Spleen (tissue), 11 donors: ENCODE results near the gene ELP2. TPM values are rescaled to one million over a fixed set of nuclear protein-coding genes. Genes with fewer than 3 reads are reported as not detected.

Experiments
- DNase-seq: peaks from one replicate; pipeline ENCODE4 v3.0.0-alpha.2; 2020
- H3K27ac ChIP-seq, 8 donors: fragments of 200-600 bp; sonication (generic) in 7 of 8; 1 replicate in 4 of 8; 2 replicates in 4 of 8; pipeline versions ENCODE4 v1.5.0 to v1.8.0; 2016 to 2021; ENCODE audit warnings: inconsistent platforms in 4 of 8, mild to moderate bottlenecking in 4 of 8, moderate library complexity in 1 of 8
- H3K27me3 ChIP-seq, 7 donors: fragments of 200-600 bp; sonication (generic) in 6 of 7; replicated peaks in 1 of 7; 1 replicate in 4 of 7; 2 replicates in 3 of 7; pipeline versions ENCODE4 v1.5.0 to v1.8.0; 2016 to 2021; ENCODE audit warnings: inconsistent platforms in 3 of 7, mild to moderate bottlenecking in 1 of 7
- H3K36me3 ChIP-seq, 6 donors: fragments of 200-600 bp; sonication (generic) in 5 of 6; 1 replicate in 4 of 6; 2 replicates in 2 of 6; pipeline versions ENCODE4 v1.5.0 to v1.8.0; 2016 to 2021; ENCODE audit warnings: inconsistent platforms in 2 of 6
- H3K4me1 ChIP-seq, 6 donors: fragments of 200-600 bp; sonication (generic) in 5 of 6; 1 replicate in 3 of 6; 2 replicates in 3 of 6; pipeline versions ENCODE4 v1.5.0 to v1.8.0; 2016 to 2021; ENCODE audit warnings: inconsistent platforms in 3 of 6
- H3K4me3 ChIP-seq, 8 donors: fragments of 200-600 bp; sonication (generic) in 7 of 8; 1 replicate in 4 of 8; 2 replicates in 4 of 8; pipeline versions ENCODE4 v1.5.0 to v1.8.0; 2016 to 2021; ENCODE audit warnings: inconsistent platforms in 4 of 8, mild to moderate bottlenecking in 4 of 8, moderate library complexity in 2 of 8
- H3K9me3 ChIP-seq, 8 donors: fragments of 200-600 bp; sonication (generic) in 7 of 8; 1 replicate in 4 of 8; 2 replicates in 4 of 8; pipeline versions ENCODE4 v1.5.0 to v1.8.0; 2016 to 2021; ENCODE audit warnings: inconsistent platforms in 4 of 8
- POLR2A ChIP-seq, 3 donors: fragments of 450-650 bp; IDR thresholded peaks; one replicate each; pipeline ENCODE4 v1.5.1; 2017; ENCODE audit warnings: antibody characterized with exemption in 3 of 3, mild to moderate bottlenecking in 1 of 3
- POLR2AphosphoS5 ChIP-seq, 3 donors: sonication (generic); formaldehyde crosslinking; IDR thresholded peaks; one replicate each; pipeline ENCODE4 v1.5.1; 2017; ENCODE audit warnings: antibody characterized with exemption in 3 of 3
- WGBS, 5 donors: extraction: QIAGEN DNeasy Blood & Tissue Kit in 3 of 5; methylation state at CpG; one replicate each; pipeline versions ENCODE4 v1.1.5 to v1.1.7; 2013 to 2018; 5-methylcytosine and 5-hydroxymethylcytosine counted together
- intact Hi-C: fragments of 100-400 bp; cut with DNase I; formaldehyde crosslinking; loops from one replicate; pipeline ENCODE4 v1.15.0; 2023; ENCODE audit warnings: low total_unique reads
- polyA plus RNA-seq, 3 donors: library from polyadenylated mRNA; stranded (reverse); fragments of 200-250 nt; gene quantifications; one replicate each; pipeline ENCODE4 v1.2.1, GENCODE V29; 2013
- total RNA-seq, 7 donors: library from RNA; depleted of rRNA in 3 of 7; stranded (reverse); fragments of >200 nt in 3 of 7; fragmentation: NEBNext Ultra II Directional in 4 of 7; extraction: Animal tissue kit (Norgen Biotek cat#: 25700) in 4 of 7; gene quantifications; one replicate each; pipeline versions ENCODE4 v1.1.0 to v1.2.1, GENCODE V29; 2016 to 2021
- TF ChIP-seq, protein P1 (sequence below), 11 experiments: fragments of 200-600 bp in 7 of 11; fragments of 450-650 bp in 4 of 11; sonication (generic) in 4 of 11; IDR thresholded peaks in 8 of 11; conservative IDR thresholded peaks in 3 of 11; 1 replicate in 7 of 11; 2 replicates in 4 of 11; pipeline versions ENCODE4 v1.4.0 to v1.8.0; 2016 to 2021; ENCODE audit warnings: antibody characterized with exemption in 11 of 11, inconsistent platforms in 4 of 11, mild to moderate bottlenecking in 1 of 11
- donor health status: healthy with polysubstance abuse.
- donor health status: DM: no; HTN: no; CAD: no; lungs with moderate emphysema.
- donor health status: DM: no; HTN: no; CAD: no.
- donor health status: Bipolar disorder and iron deficiency.
- donor health status: healthy.
- donor health status: DM: no; HTN: no; CAD: no.
- donor health status: DM: yes; HTN: yes; CAD: no.

ELP2 gene
- total and polyA plus RNA-seq, 10 donors: 45.7 to 99.7 (median 72.6) TPM

DNA sequence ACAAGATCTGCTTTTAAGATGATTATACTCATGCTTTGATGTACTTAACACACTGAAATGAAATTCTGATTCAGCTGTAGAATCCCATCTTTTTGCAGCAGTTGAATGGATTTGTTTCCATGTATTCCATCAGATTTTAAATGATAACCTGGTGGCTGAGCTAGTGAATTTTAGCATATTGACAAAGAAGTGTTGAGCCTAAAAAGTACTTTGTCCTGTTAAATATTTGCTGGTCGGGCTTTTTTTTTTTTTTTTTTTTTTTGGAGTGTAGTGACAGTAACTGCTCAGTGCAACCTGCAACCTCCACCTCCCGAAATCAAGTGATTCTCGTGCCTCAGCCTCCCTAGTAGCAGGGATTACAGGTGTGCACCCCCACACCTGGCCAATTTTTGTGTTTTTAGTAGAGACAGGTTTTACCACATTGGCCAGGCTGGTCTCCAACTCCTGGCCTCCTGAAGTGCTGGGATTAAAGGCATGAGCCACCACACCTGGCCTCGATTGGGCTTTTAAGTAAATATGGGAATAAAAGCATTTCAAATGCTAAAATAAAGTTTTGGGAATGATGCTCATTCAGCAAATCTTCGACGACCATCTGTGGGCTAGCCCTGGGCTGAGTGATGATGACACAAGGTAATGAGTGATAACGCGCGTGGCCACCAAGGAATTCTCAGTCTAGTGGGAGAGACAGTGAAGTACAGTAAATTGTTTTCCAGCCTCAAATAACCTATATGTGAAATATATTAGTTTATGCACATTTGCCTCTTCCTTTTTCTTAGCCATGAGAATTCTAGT, 2.2 kb downstream of the ELP2 start:
- WGBS, 5 donors: 88 to 95% (median 92%) methylated on average over 9 of the region's 9 CpGs
- peaks cover 0 to 39% (median 5%) of the 10 kb centered on the region in 6 donors for H3K36me3 ChIP-seq
- H3K9me3 ChIP-seq: no peaks in the 10 kb centered on the region
- peak overlapping the region in 3 of 8 donors; percentile 92 to 95 (median 93) for H3K4me3 ChIP-seq
- no peaks in the 10 kb centered on the region for H3K27me3 ChIP-seq
- DNase-seq: no peak
- peaks cover 31 to 74% (median 50%) of the 10 kb centered on the region in 6 donors for H3K4me1 ChIP-seq
- TF ChIP-seq POLR2A (IDR thresholded peaks at IDR 0.05) (no peak), POLR2AphosphoS5 (IDR thresholded peaks at IDR 0.05) (no peak)
- TF ChIP-seq, protein P1, sequence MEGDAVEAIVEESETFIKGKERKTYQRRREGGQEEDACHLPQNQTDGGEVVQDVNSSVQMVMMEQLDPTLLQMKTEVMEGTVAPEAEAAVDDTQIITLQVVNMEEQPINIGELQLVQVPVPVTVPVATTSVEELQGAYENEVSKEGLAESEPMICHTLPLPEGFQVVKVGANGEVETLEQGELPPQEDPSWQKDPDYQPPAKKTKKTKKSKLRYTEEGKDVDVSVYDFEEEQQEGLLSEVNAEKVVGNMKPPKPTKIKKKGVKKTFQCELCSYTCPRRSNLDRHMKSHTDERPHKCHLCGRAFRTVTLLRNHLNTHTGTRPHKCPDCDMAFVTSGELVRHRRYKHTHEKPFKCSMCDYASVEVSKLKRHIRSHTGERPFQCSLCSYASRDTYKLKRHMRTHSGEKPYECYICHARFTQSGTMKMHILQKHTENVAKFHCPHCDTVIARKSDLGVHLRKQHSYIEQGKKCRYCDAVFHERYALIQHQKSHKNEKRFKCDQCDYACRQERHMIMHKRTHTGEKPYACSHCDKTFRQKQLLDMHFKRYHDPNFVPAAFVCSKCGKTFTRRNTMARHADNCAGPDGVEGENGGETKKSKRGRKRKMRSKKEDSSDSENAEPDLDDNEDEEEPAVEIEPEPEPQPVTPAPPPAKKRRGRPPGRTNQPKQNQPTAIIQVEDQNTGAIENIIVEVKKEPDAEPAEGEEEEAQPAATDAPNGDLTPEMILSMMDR (IDR thresholded peaks at IDR 0.05 in 8 of 11, conservative IDR thresholded peaks at IDR 0.05 in 3 of 11): no peak
- no peak overlapping the region for H3K27ac ChIP-seq
- intact Hi-C loops: no loop called here

DNA sequence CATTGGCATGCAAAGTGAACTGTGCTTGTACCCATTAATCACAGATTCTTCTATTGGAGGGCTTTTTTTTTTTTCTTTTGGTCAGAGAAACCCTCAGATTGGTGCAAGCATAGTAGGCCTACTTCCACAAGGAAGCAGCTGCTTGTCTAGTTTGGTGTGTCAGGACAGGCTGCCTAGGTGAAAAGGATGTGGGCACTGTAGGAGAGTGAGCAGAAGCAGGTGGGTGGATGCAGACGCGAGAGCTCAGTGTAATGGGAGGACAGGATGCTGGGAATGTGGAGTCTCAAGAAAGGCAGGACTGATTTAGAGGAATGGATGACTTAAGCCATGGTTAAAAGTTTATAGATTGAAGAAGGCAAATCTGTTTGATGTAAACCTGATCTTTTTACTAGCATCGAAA, 3.1 kb downstream of the ELP2 start:
- DNase-seq: no peak
- no peak overlapping the region for H3K4me3 ChIP-seq
- H3K27me3 ChIP-seq: no peaks in the 10 kb centered on the region
- H3K9me3 ChIP-seq: no peaks in the 10 kb centered on the region
- WGBS, 5 donors: 83 to 87% (median 86%) methylated on average over 3 of the region's 3 CpGs
- peaks cover 0 to 48% (median 7%) of the 10 kb centered on the region in 6 donors for H3K36me3 ChIP-seq
- TF ChIP-seq POLR2AphosphoS5 (IDR thresholded peaks at IDR 0.05): no peak
- TF ChIP-seq, protein P1 (IDR thresholded peaks at IDR 0.05 in 8 of 11, conservative IDR thresholded peaks at IDR 0.05 in 3 of 11): no peak
- no peak for TF ChIP-seq POLR2A (IDR thresholded peaks at IDR 0.05)
- H3K4me1 ChIP-seq: peaks cover 28 to 67% (median 46%) of the 10 kb centered on the region in 6 donors
- H3K27ac ChIP-seq: no peak overlapping the region
- intact Hi-C loops: no loop called here

DNA sequence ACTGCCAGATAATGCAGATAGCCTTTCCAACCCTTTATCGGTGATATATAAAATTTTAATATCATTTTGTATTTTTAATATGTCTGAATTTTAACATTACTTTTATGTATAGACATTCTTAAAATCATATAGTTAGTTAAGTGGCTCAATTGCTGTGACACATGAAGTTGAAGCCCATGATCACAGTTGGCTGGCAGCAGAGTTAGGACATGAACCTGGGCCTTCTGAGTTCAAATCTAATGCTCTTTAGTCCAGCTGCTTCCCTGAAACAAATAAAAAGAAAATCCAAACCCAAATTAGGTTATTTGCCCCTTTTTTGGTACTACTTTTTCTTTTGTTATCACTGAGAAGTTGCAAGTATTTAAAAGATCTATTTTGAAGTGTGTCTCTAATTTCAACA, 5.6 kb downstream of the ELP2 start:
- Histone ChIP-seq H3K4me1 (peaks cover 21 to 53% (median 37%) of the 10 kb centered on the region in 6 donors), H3K9me3 (no peaks in the 10 kb centered on the region), H3K27ac (no peak overlapping the region), H3K4me3 (no peak overlapping the region), H3K27me3 (no peaks in the 10 kb centered on the region), H3K36me3 (peaks cover 3 to 73% (median 29%) of the 10 kb centered on the region in 6 donors)
- TF ChIP-seq, protein P1 (IDR thresholded peaks at IDR 0.05 in 8 of 11, conservative IDR thresholded peaks at IDR 0.05 in 3 of 11): no peak
- TF ChIP-seq POLR2AphosphoS5 (IDR thresholded peaks at IDR 0.05): no peak
- no peak for TF ChIP-seq POLR2A (IDR thresholded peaks at IDR 0.05)
- intact Hi-C loops: no loop called here
- 90 to 98% (median 94%) methylated on average over 1 of the region's 1 CpG for WGBS, 5 donors
- no peak for DNase-seq

DNA sequence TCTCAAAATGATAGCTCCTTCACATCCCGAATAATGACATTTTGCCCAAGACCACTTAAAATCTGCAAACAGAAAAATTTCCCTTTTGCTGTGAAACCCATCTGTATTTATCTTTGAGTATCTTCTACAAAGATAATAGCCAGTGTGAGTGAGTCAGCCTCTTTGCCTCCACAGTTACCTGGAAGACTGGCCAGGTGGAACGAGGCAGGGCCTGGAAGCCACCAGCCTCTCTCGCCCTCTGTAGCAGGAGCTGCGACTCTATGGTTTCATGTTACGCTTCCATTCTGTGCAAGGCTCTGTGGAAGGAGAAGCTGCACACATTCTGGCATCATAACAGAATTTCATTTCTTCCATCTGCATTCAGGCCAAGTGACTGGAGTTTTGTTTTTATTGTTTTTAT, 9.5 kb downstream of the ELP2 start:
- TF ChIP-seq, protein P1 (IDR thresholded peaks at IDR 0.05 in 8 of 11, conservative IDR thresholded peaks at IDR 0.05 in 3 of 11): no peak
- TF ChIP-seq POLR2A (IDR thresholded peaks at IDR 0.05): no peak
- TF ChIP-seq POLR2AphosphoS5 (IDR thresholded peaks at IDR 0.05): no peak
- WGBS, 5 donors: 93 to 96% (median 95%) methylated on average over 5 of the region's 5 CpGs
- peaks cover 10 to 100% (median 60%) of the 10 kb centered on the region in 6 donors for H3K36me3 ChIP-seq

More for the DNA sequence above, 9.5 kb downstream of the ELP2 start:
- Histone ChIP-seq H3K27ac (no peak overlapping the region), H3K27me3 (no peaks in the 10 kb centered on the region), H3K4me1 (peaks cover 0 to 13% (median 5%) of the 10 kb centered on the region in 6 donors), H3K4me3 (no peak overlapping the region), H3K9me3 (no peaks in the 10 kb centered on the region)
- no peak for DNase-seq
- intact Hi-C loops: no loop called here
